ENCODE results near the gene C19orf81. TPM values are rescaled to one million over a fixed set of nuclear protein-coding genes. Genes with fewer than 3 reads are reported as not detected.

The C19orf81 gene
- total RNA-seq, 1 experiment from 2014 or later, result 3.2 TPM

- DNase-seq (ENCODE audit: low read depth), result peak; percentile 65
Observed at GRCh38 chr19:50679177-50680125, 30.2 kb downstream of the C19orf81 start.

DNA sequence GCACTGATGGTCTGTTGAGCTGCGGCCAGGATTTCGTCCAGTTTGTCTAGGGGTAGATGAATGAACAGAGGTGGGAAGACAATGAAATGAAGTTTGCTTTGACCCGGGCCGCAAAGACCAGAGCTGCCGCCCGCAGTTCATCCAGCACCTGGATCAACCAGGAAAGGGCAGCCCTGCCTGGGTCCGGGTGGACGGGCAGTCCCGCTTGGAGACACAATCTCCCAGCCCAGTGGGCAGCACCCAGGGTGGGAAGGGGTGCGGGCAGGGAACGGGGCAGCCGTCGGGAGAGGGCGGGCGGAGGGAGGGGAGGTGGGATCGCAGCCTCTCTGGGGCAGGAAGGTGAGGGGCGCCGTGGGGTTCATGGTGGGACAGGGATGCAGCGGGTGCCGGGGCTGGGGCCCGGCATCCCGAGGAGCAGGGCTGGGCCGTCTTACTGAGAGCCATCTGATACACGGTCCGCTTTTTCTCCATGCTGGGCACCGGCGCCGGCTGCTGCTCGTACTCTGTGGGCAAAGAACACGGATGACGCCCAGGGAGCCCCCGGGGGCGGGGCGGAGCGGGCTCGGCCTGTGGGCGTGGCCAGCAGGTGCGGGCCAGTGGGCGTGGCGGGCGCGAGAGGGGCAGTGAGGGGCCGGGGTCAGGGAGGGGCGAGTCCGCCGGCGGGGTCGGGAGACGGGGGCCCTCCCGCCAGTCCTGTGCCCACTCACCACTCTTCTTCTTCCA, 37.2 kb downstream of the C19orf81 start:
- no peak for DNase-seq (ENCODE audit: low read depth)

- DNase-seq (ENCODE audit: low read depth), result no peak
Observed at GRCh38 chr19:50688766-50689165, 39.5 kb downstream of the C19orf81 start.

DNA sequence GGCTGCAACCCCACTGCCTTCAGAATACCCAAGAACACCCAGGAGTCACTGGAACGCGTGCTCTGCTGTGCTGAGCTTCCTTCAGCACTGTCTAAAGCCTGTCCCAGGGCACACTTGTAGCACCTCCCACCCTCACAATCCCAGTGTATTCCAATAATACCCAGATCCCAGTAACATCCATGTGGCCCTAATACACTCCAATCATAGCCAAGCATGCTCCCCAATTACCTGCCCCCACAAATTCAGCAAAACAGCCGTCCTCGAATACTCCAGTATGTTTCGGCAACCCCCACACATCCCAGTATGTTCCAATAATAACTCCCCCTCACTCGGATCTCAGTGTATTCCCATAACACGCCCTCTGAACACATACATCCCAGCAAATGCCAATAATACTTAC, 41.2 kb downstream of the C19orf81 start:
- DNase-seq (ENCODE audit: low read depth), result no peak

DNA sequence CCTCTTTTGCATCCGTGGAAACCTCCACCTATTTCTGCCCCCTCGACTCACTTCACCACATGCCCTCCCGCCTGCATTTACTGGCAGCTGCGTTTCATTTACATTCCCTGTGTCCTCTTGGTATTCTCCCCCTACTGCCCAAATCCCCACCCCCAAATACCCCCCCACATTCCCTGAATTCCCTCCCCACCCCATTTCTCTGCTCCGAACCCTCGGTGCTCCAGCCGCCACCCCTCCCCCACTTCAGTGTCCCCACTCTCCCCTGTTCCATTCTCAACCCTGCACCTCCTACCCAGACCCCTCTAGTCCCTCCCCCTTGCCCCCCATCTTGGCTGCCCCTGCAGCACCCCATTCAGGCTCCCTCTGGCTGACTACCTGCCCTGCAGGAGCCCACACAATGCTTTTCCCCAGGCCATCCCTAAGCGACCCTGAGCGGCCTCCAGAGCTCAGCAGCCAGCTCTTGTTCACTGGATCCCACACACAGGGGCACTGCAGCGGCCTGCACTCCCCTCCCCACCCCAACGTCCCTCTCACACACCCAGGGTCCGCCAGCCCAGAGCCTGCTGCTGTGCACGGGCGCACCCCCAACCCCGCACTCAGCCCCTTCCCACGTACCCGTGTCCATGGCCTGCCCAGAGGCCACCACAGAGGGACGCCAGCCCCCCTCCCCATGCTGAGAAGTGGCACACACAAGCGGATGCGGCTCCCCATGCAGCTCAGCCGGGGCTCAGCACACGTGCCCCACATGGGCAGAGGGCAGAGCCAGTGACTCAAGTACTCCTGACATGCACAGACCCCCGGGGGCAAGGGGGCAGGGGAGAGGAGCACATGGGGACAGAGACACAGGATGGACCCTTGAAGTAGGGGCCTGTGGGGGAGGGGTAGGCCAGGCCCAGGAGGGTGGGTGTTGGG, 44.1 kb downstream of the C19orf81 start:
- DNase-seq (ENCODE audit: low read depth), result no peak

DNA sequence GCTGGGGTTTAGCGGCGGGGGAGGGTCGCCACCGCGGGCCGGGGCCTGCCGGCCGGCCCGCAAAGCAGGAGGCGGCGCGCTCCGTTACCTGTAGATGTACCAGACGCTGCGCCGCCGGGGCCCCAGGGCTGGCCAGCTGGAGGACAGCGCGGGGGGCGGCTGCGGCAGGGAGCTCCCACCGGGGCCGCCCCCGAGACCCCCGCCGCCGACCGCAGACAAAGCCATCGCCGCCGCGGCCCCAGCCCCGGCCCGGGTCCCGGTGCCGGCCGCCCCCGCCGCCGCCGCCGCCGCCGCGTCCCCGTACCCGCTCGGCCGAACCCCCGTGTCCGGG, 45.5 kb downstream of the C19orf81 start:
- DNase-seq (ENCODE audit: low read depth), result no peak

- no peak for DNase-seq (ENCODE audit: low read depth)
Observed at GRCh38 chr19:50695251-50696093, 46.2 kb downstream of the C19orf81 start.

GRCh38 chr19:50696094-50696483, 46.8 kb downstream of the C19orf81 start:
- DNase-seq (ENCODE audit: low read depth), result no peak

DNA sequence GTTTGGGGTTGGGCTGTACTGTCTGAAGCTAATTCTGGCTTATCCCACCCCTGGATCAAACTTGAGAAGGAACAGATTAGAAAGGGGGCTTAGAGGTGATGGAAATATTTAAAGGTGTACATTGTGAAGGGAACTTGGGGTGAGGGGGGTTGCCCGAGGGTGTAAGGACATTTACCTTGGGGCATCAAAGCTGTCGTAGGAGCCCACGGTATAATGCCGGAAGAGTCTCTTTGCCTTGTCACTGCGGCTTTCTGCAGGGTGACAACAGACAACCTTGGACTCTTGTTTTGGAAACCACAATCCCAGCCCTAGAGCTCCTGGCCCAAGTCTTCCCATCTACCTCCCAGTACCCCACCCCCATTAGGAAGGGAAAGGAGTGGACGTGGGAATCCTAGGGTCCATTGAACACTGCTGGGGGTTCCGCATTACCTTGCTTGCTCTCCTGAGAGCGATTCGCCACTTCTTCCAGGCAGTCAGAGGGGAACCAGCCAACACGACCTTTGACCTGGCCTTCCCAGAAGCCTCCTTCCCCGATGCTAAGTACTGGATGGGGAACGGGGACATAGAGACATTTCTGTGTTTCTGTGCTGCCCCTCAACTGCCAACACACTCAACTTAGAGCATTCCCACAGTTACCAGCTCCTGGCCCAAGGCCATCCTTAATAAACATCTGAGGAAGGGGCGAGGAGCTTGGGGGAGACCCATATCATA, 48.3 kb downstream of the C19orf81 start:
- no peak for DNase-seq (ENCODE audit: low read depth)

DNA sequence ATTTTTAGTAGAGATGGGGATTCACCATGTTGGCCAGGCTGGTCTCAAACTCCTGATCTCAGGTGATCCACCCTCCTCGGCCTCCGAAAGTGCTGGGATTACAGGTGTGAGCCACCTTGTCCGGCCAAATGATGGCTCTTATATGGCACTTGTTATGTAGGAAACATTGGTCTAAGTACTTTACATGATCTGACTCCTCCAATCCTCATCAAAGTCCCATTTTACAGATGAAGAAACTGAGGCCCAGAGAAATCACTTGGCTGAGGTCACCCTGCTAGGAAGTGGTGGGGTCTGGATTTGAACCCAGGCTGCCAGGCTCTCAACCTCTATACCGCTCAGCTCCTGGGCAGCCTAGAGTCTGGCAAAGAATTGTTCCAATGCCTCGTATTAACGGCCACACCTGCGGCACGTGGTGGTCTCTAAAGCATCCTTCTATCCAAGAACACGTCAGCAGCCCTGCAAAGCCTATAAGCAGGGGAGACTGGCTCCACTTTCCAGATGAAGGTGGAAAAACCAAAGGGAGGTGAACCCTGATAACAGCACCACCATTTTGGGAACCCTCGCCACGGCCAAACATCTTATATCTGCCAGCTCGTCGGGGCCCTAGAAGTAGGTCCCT, 52.2 kb downstream of the C19orf81 start:
- no peak for DNase-seq (ENCODE audit: low read depth)

DNA sequence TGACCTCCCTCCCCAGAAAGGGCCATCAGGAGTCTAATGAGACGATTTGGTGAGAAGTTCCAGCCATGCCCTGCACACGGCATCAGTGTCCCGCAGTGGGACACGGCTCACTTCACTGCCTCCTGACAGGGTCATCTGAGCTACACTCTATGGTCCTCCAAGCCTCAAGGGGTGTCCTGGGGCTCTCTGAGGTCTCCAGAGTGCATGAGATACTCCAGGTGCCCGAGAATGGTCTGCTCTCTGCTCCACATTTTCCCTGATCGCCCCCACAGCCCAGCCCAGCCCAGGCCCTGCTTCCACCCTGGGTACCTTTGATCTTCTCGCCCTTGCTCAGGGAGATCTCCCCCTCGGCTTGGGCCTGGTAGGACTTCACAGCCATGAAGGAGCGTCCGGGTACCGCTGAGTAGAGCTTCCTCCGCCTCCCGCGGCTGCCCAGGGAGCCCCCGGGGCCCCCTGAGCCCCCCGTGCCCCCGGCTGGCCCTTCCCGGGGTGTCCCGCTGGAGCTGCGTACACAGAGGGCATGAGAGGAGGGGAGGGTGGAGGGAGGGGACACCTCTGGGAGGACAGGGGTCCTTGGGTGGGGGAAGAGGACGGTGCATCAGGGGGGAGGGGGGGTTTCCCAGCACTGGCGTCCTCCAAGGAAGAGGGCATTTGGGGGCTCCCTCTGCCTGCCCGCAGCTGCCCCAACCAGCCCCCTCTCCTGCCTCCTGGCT, 53.1 kb downstream of the C19orf81 start:
- no peak for DNase-seq (ENCODE audit: low read depth)

GRCh38 chr19:50702871-50703829, 53.9 kb downstream of the C19orf81 start:
- peak; percentile 87 for DNase-seq (ENCODE audit: low read depth)

DNA sequence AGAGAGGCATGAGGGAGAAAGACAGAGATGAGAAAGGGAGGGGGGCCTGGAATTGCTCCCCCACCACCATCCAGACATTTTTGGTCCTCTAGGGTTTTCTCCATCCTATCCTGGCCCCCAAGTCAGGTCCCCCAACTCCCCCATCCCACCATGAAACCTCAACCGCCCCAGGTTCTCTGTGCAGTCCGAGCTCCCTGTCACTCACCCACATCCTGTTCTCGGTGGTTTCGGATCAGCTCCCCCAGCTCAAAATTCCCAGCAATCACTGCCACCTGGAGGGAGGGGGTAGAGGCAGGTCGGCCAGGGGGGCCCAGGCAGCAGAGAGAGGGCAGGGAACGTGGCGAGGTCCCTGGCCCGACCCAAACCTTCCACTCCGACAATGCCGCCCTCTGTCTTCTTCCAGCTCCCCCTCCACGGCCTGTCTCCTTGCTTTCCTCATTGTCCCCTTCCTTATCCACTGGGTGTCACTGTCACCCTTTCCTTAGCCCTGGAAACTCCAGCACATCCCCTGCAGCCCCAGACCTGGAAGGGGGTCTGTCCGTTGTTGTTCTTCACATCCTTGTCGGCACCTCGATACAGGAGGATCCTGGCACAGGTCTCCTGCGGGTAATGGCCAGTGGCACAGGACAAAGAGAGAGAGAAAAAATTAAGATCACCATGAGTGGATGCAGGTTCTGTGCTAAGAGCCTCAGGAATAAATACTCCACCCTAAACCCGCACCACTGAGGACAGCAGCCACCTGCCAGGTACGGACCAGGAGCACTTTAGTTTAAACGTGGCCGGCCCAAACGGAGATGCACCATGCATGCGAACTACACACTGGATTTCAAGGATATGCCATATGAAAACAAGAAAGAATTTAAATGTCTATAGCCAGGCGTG, 54.9 kb downstream of the C19orf81 start:
- DNase-seq (ENCODE audit: low read depth), result peak; percentile 61

- peak; percentile 91 for DNase-seq (ENCODE audit: low read depth)
Observed at GRCh38 chr19:50705422-50706019, 56.3 kb downstream of the C19orf81 start.

GRCh38 chr19:50706387-50706786, 57.1 kb downstream of the C19orf81 start:
- DNase-seq (ENCODE audit: low read depth), result no peak

DNA sequence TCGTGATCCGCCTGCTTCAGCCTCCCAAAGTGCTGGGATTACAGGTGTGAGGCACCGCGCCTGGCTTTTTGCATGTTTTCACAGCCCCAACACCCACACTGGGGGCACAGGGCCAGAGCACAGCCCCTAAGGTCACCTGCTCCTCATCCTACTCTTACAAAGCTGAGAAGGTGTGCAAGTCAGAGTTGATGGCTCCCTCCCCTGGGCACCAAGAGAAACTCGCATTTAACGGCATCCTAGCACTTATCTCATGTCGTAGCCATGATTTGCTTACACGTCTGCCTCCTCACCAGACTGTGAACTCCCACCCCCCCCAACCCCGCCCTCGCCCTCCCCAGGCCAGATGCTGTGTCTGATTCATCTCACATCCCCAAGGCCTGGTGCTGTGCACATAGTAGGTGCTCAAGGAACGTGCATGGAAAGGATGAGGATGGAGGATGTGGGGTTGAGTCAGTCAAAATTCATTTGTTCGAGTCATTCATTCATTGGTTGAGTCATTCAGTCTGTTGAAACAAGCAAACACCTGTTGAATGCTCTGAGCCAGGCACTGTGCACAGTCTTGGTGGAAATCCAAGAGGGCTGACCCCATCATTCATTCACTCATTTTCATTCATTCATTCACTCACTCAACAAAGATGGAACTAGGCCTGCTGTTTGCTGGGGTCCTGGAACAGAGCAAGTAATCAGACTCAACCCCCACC, 59.1 kb downstream of the C19orf81 start:
- peak; percentile 63 for DNase-seq (ENCODE audit: low read depth)
